Measurements from ENCODE around the gene SLC25A28. TPM values are rescaled to one million over a fixed set of nuclear protein-coding genes. Genes with fewer than 3 reads are reported as not detected.

SLC25A28 gene
- total RNA-seq, 4 donors from 2014 or later, result 29.8 to 42.8 (median 31.5) TPM

GRCh38 chr10:99569961-99570360 lies 50.3 kb downstream of the SLC25A28 start:
- no peak for TF ChIP-seq POLR2A (IDR thresholded peaks at IDR 0.05; ENCODE audit: low read depth)
- no peak for TF ChIP-seq POLR2AphosphoS5 (IDR thresholded peaks at IDR 0.05)
- TF ChIP-seq CTCF (IDR thresholded peaks at IDR 0.05), result no peak
- TF ChIP-seq EP300 (IDR thresholded peaks at IDR 0.05), result no peak
- no peak overlapping the region for H3K27ac ChIP-seq (replicated peaks in 1 of 4)
- H3K27me3 ChIP-seq, result peaks cover 0 to 54% (median 3%) of the 10 kb centered on the region in 4 donors
- no peak overlapping the region for H3K4me3 ChIP-seq
- H3K36me3 ChIP-seq, result no peaks in the 10 kb centered on the region
- intact Hi-C loops (cut with DNase I), result no loop called here
- H3K9me3 ChIP-seq, result no peaks in the 10 kb centered on the region
- no peak for DNase-seq (ENCODE audit: extremely low spot score)
- no peaks in the 10 kb centered on the region for H3K4me1 ChIP-seq

- no peak overlapping the region for H3K4me3 ChIP-seq
- no peaks in the 10 kb centered on the region for H3K9me3 ChIP-seq
- WGBS, result 56% methylated on average over 10 of the region's 11 CpGs
- H3K36me3 ChIP-seq, result no peaks in the 10 kb centered on the region
- H3K27me3 ChIP-seq, result peaks cover 0 to 54% (median 3%) of the 10 kb centered on the region in 4 donors
- no peak overlapping the region for H3K27ac ChIP-seq (replicated peaks in 1 of 4)
- H3K4me1 ChIP-seq, result no peaks in the 10 kb centered on the region
- intact Hi-C loops (cut with DNase I), result no loop called here
- DNase-seq (ENCODE audit: extremely low spot score), result no peak
- TF ChIP-seq EP300 (IDR thresholded peaks at IDR 0.05) (no peak), POLR2A (IDR thresholded peaks at IDR 0.05; ENCODE audit: low read depth) (no peak), POLR2AphosphoS5 (IDR thresholded peaks at IDR 0.05) (no peak), CTCF (IDR thresholded peaks at IDR 0.05) (no peak)
Measured at GRCh38 chr10:99569253-99569939, 50.8 kb downstream of the SLC25A28 start.

GRCh38 chr10:99565166-99565565 lies 55.1 kb downstream of the SLC25A28 start:
- H3K9me3 ChIP-seq, result no peaks in the 10 kb centered on the region
- no peaks in the 10 kb centered on the region for H3K36me3 ChIP-seq
- no peak overlapping the region for H3K27ac ChIP-seq (replicated peaks in 1 of 4)
- 94% methylated on average over 4 of the region's 4 CpGs for WGBS
- TF ChIP-seq POLR2A (IDR thresholded peaks at IDR 0.05; ENCODE audit: low read depth) (no peak), EP300 (IDR thresholded peaks at IDR 0.05) (no peak), CTCF (IDR thresholded peaks at IDR 0.05) (no peak), POLR2AphosphoS5 (IDR thresholded peaks at IDR 0.05) (no peak)
- H3K27me3 ChIP-seq, result peaks cover 0 to 50% (median 3%) of the 10 kb centered on the region in 4 donors
- intact Hi-C loops (cut with DNase I), result no loop called here
- DNase-seq (ENCODE audit: extremely low spot score), result no peak
- H3K4me3 ChIP-seq, result no peak overlapping the region
- no peaks in the 10 kb centered on the region for H3K4me1 ChIP-seq

GRCh38 chr10:99564361-99564760 lies 55.9 kb downstream of the SLC25A28 start:
- whole genome bisulfite sequencing, result 46% methylated on average over 3 of the region's 3 CpGs
- no peak overlapping the region for H3K4me3 ChIP-seq

More at GRCh38 chr10:99564361-99564760, 55.9 kb downstream of the SLC25A28 start:
- Histone ChIP-seq H3K27ac (replicated peaks in 1 of 4) (no peak overlapping the region), H3K36me3 (no peaks in the 10 kb centered on the region), H3K27me3 (peaks cover 0 to 49% (median 4%) of the 10 kb centered on the region in 4 donors), H3K9me3 (no peaks in the 10 kb centered on the region), H3K4me1 (no peaks in the 10 kb centered on the region)
- intact Hi-C loops (cut with DNase I), result no loop called here
- no peak for DNase-seq (ENCODE audit: extremely low spot score)
- TF ChIP-seq CTCF (IDR thresholded peaks at IDR 0.05) (no peak), POLR2AphosphoS5 (IDR thresholded peaks at IDR 0.05) (no peak), EP300 (IDR thresholded peaks at IDR 0.05) (no peak), POLR2A (IDR thresholded peaks at IDR 0.05; ENCODE audit: low read depth) (no peak)

Data from esophagus muscularis mucosa (tissue), 4 donors.